Limb (tissue), 2 donors: ENCODE results near the gene POP4.

ENCODE experiments used
- DNase-seq, 2 donors: peaks; one replicate each; pipeline ENCODE4 v3.0.0-alpha.2; 2016; ENCODE audit errors: extremely low spot score in 2 of 2

The POP4 gene

DNA sequence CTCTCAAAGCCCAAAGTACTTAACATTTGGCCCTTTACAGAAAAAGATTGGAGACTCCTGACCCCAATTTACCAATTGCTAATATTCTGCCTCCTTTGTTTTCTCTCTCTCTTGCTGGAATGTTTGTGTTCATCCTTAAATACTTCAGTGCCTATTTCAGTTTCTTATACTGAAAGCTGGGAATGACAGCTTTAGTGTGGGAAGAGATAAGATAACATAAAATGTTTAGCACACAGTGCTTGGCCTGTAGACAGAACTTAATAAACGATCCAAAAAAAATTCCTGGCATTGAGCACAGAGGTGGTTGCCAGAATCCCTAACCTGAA is 56.2 kb downstream of the POP4 start:
- DNase-seq, result no peak

DNA sequence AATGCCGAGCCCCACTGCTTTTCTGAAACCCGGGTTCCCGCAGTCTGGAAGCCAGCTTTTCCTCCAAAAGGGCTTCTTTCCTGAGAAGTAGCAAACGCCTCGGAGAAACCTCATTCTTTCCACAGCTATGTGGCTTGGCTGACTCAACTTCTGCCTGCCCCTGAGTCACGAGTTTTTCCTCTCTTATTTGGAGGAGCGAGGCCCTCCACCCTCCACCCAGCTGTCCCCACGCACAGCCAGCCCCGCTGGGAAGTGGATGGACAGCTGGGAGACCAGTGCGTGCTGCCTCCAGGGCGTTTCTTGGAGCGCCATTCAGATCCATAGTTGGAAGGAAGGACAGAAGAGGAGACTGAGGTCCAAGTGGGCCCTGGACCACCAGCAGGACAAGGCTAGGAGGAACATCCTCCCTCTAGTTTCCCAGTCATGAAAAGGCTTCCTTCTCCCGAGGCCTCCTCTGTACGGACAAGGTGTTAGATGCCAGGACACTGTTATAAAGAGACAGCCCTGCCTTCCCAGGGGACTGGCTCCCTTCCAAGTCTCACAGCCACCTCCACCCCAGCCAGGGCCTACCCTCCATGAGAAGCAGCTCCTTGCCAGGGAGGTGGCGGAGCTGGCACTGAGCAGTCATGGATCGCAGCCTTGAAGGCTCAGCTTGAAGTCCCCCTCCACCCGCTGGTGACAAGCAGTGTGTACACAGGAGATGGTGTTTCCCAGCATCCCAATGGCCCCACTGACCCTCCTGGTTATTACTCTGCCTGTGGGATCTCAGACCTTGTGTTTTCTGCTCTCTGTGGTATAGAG is 56.7 kb downstream of the POP4 start:
- no peak for DNase-seq

DNA sequence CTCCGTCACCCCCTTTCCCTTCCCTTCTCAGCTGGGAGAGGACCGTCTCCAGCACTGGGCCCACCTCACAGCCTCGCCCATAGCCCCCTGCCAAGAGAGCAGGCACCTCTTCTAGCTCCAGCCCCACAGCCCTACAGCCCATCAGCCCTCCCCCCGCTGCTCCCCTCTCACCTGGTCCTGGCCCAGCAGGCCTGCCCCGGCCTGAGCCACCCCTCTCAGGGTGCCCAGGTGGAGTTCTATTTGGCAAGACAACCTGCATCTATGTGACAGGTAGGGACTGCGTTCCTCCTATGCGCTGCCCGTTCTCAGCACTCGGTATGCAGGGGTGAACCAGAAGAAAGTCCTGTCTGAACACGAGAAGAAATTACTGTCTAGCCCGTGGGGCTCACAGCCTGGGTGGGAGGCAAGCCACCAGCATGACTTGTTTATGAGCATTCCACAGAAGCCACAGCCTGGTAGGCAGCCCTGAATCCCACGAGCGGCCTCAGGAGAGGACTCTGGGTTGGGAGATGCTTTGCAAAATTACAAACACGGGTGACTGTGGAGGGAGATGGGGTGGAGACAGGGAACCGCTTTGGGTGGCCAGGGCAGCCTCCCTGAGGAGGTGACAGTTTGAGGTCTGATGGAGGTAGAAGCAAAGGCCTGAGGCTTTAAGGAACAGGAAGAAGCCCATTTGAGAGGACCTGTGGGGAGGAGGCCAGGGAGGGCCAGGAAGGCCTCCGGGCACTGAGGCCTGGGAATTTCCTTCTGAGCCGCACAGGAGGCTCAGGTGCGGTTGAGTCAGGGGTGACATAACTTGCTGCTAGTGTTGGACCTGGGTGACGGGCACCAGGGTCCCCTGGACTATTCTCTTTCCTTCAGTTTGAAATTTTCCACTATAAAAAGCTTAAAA is 58.0 kb downstream of the POP4 start:
- peak in 1 of 2 donors; percentile 43 for DNase-seq

DNA sequence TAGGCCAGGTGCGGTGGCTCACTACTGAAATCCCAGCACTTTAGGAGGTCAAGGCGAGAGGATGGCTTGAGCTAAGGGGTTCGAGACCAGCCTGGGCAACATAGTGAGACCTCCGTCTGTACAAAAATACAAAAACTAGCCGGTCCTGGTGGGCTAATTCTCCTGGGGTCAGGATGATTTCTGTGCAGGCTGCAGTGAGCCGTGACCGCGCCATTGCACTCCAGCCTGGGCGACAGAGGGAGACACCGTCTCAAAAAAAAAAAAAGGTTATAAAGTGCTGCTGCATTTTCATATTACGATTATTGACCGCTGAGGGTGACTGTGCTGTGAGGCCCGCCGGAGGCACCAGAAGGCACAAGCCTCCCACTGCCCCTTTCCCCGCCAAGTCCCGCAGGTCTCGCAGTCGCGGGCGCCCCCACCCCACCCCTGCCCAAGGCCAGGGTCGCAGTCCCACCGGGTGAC is 58.7 kb downstream of the POP4 start:
- DNase-seq, result no peak

DNA sequence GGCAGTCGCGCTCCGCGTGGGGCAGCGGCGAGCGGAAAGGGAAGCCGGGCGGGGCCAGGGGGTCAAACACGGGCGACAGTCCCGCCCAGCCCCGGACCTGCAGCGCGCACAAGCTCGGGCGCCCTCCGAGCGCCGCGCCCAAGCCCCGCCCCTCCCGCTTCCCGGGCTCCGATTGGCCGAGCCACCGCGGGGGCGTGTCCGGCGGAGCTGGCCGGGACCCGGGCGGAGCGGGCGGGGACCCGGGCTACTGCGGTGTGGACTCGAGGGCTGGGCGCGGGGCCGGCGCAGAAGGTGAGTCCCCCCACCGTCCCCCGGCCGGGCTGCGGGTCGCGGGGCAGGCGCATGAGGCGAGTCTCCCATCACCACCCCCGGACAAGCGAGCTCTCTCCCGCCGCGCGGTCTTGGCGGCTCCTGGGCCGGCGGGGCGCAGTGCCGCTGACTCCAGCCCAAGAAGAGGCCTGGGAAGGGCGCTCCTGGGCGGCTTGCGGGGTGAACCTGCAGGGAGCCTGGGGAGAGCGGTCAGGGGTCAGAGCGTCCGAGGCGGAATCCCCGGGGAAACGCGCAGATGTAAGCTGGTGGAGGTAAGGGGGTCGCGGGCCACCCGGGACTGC is 59.2 kb downstream of the POP4 start, which contains the start of gene PLEKHF1:
Gene PLEKHF1, plus strand, starts transcription at position 247 of the 611 bp plus-strand sequence. CDS start 8,379 bp downstream, outside the sequence.
- peak; percentile 75 to 91 for DNase-seq

DNA sequence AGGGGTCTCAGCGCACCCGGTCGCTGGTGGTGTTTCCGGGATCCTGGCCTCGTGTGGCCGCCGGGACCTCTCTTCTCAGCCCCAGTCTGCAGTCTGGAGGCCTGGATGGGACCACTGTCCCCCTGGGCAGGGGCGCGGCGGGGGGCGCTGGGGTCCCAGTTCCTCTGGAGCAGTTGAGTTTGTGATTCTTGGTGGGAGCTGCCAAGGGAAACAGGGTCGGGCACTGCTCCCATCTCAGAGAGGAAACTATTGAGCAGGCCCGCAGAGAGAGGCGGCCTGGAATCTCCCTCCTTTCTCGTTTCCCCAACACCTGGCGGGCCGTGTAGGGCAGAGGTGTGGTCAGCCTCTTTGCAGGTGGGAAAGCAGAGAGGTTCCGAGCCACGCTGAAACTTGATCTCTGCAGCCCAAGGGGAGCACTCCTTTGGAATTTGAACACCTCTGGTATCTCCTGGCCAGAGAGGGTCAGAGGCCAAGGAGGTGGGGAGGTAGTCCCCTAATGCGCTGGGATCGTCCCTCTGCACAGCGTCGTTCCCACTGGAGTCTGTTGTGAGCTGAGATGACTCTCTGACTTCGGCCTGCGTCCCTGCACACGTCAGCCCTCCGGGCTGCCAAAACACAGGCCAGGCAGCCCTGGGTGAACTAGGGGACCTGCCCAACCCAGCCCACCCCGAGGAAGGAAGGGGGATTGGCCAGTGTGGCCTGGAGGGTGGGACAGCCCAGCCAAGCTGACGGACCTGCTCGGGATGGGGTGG is 59.9 kb downstream of the POP4 start:
- DNase-seq, result no peak
